PC-3 (cell line): ENCODE data around the gene GPC6. TPM values are rescaled to one million over a fixed set of nuclear protein-coding genes. Genes with fewer than 3 reads are reported as not detected.

Experiments
- ATAC-seq: fragments of 200-7000 bp; cut with Tn5 transposase; 2 replicates; pipeline ENCODE4 v1.9.1; 2020; ENCODE audit warnings: mild to moderate bottlenecking, moderate library complexity
- BruUV-seq: library from RNA; stranded (reverse); fragments of 400-500 nt; replicated peaks from 2 replicates; lab custom pipeline; 2021; lab: Mats Ljungman, UMichigan
- CTCF ChIA-PET: fragments of 300-600 bp; sonication (Branson Sonifier 250); formaldehyde crosslinking; loops from one replicate; lab custom pipeline; 2022; ENCODE audit warnings: antibody characterized with exemption; lab: Charles Lee
- POLR2A ChIA-PET: fragments of 300-600 bp; sonication (Branson Sonifier 250); formaldehyde crosslinking; loops from one replicate; lab custom pipeline; 2022; ENCODE audit warnings: antibody characterized with exemption; ENCODE audit not compliant: unreplicated experiment; lab: Charles Lee
- DNase-seq: peaks from one replicate; pipeline ENCODE4 v3.0.0-alpha.2; 2015
- H2AFZ ChIP-seq: fragments of 300-600 bp; sonication (generic); 2 replicates; pipeline ENCODE4 v1.6.0; 2016; ENCODE audit warnings: antibody characterized with exemption, low read length
- H3F3A ChIP-seq: fragments of 300-600 bp; sonication (generic); one replicate; pipeline ENCODE4 v1.6.0; 2017; ENCODE audit warnings: antibody characterized with exemption, low read length, control low read depth, mild to moderate bottlenecking; ENCODE audit not compliant: unreplicated experiment
- H3K27ac ChIP-seq: fragments of 300-600 bp; sonication (generic); 2 replicates; pipeline ENCODE4 v1.5.1; 2016; ENCODE audit warnings: mild to moderate bottlenecking, low read length
- H3K27me3 ChIP-seq: fragments of 300-600 bp; sonication (generic); 2 replicates; pipeline ENCODE4 v1.6.1; 2016; ENCODE audit warnings: low read length, mixed read lengths
- H3K36me3 ChIP-seq: fragments of 300-600 bp; sonication (generic); 2 replicates; pipeline ENCODE4 v1.6.1; 2016; ENCODE audit warnings: low read depth, mixed run types, low read length, mixed read lengths
- H3K4me1 ChIP-seq: fragments of 300-600 bp; sonication (generic); 2 replicates; pipeline ENCODE4 v1.5.1; 2016; ENCODE audit warnings: low read length; ENCODE audit not compliant: insufficient read depth
- H3K4me2 ChIP-seq: fragments of 300-600 bp; sonication (generic); 2 replicates; pipeline ENCODE4 v1.6.0; 2016; ENCODE audit warnings: low read length
- H3K4me3 ChIP-seq: fragments of 300-600 bp; sonication (generic); 2 replicates; pipeline ENCODE4 v1.5.1; 2016; ENCODE audit warnings: mild to moderate bottlenecking, low read length, mixed read lengths
- H3K79me2 ChIP-seq: fragments of 300-600 bp; sonication (generic); 2 replicates; pipeline ENCODE4 v1.6.1; 2017; ENCODE audit warnings: low read length, mixed read lengths
- H3K9ac ChIP-seq: fragments of 300-600 bp; sonication (generic); 2 replicates; pipeline ENCODE4 v1.6.0; 2016; ENCODE audit warnings: mild to moderate bottlenecking, low read length
- H3K9me2 ChIP-seq: fragments of 300-600 bp; sonication (generic); replicated peaks from 2 replicates; pipeline ENCODE4 v1.6.1; 2016; ENCODE audit warnings: mixed run types, low read length, mixed read lengths
- H3K9me3 ChIP-seq: fragments of 300-600 bp; sonication (generic); 2 replicates; pipeline ENCODE4 v1.6.1; 2016; ENCODE audit warnings: low read length, mixed read lengths
- H4K20me1 ChIP-seq: fragments of 300-600 bp; sonication (generic); 2 replicates; pipeline ENCODE4 v1.6.1; 2016; ENCODE audit warnings: low read length, mixed read lengths
- CTCF ChIP-seq: fragments of 300-600 bp; sonication (generic); conservative IDR thresholded peaks from 2 replicates; pipeline ENCODE4 v1.5.1; 2017; ENCODE audit warnings: antibody characterized with exemption, low read depth, mild to moderate bottlenecking, low read length
- EZH2 ChIP-seq: fragments of 300-600 bp; sonication (generic); IDR thresholded peaks from one replicate; pipeline ENCODE4 v1.6.1; 2017; ENCODE audit warnings: antibody characterized with exemption, mild to moderate bottlenecking, low read length; ENCODE audit not compliant: unreplicated experiment
- EZH2phosphoT487 ChIP-seq: fragments of 300-600 bp; sonication (generic); IDR thresholded peaks from 2 replicates; pipeline ENCODE4 v1.6.1; 2018; ENCODE audit warnings: mild to moderate bottlenecking, antibody characterized with exemption, low read length, borderline replicate concordance
- intact Hi-C: fragments of 100-400 bp; cut with micrococcal nuclease; formaldehyde crosslinking; loops from 2 replicates; pipeline ENCODE4 v1.9.0; 2023
- total RNA-seq: library from RNA; depleted of rRNA; stranded (reverse); fragments of >200 nt; gene quantifications from 2 replicates; pipeline ENCODE4 v1.2.3, GENCODE V29; 2014

GPC6 gene
- total RNA-seq, 1 experiment from 2014 or later, result 3.5 TPM

- BruUV-seq, result no TSS peak
- CTCF ChIA-PET, result no interaction called here
- Histone ChIP-seq H3K9me3 (no peaks in the 10 kb centered on the region), H3K4me1 (no peaks in the 10 kb centered on the region), H4K20me1 (no peaks in the 10 kb centered on the region), H3K4me3 (no peak overlapping the region), H3K9ac (no peak overlapping the region), H3K27me3 (no peaks in the 10 kb centered on the region), H3K36me3 (no peaks in the 10 kb centered on the region), H3K9me2 (no peaks in the 10 kb centered on the region), H3K79me2 (no peaks in the 10 kb centered on the region), H2AFZ (no peak overlapping the region), H3K27ac (no peak overlapping the region), H3K4me2 (no peak overlapping the region), H3F3A (no peaks in the 10 kb centered on the region)
- DNase-seq (no peak), ATAC-seq (no peak)
- POLR2A ChIA-PET, result interaction anchor here (0.6 kb wide), 1 partner anchor 90 kb away, joined by 3 read pairs; no protein-coding TSS in a partner anchor
- intact Hi-C loops, result no loop called here
- TF ChIP-seq EZH2 (no peak), CTCF (no peak), EZH2phosphoT487 (no peak)
Observed at GRCh38 chr13:93805736-93806135, 579.1 kb downstream of the GPC6 start.

GRCh38 chr13:93806861-93807260, 580.3 kb downstream of the GPC6 start:
- TF ChIP-seq EZH2phosphoT487, result no peak
- no peak for TF ChIP-seq CTCF
- no peak for TF ChIP-seq EZH2

GRCh38 chr13:93810264-93810663, 583.7 kb downstream of the GPC6 start:
- no peak overlapping the region for H2AFZ ChIP-seq
- H3K9me3 ChIP-seq, result no peaks in the 10 kb centered on the region
- ATAC-seq, result no peak
- no peaks in the 10 kb centered on the region for H3K36me3 ChIP-seq
- no peaks in the 10 kb centered on the region for H3K4me1 ChIP-seq
- POLR2A ChIA-PET, result no interaction called here
- CTCF ChIA-PET, result no interaction called here
- H3K79me2 ChIP-seq, result no peaks in the 10 kb centered on the region
- BruUV-seq, result no TSS peak
- no peak overlapping the region for H3K9ac ChIP-seq
- no peaks in the 10 kb centered on the region for H3K27me3 ChIP-seq
- no peak for DNase-seq
- H3K4me2 ChIP-seq, result no peak overlapping the region
- intact Hi-C loops, result no loop called here
- H3F3A ChIP-seq, result no peaks in the 10 kb centered on the region
- no peak for TF ChIP-seq EZH2phosphoT487
- no peak for TF ChIP-seq CTCF
- no peak for TF ChIP-seq EZH2
- no peak overlapping the region for H3K27ac ChIP-seq
- no peaks in the 10 kb centered on the region for H4K20me1 ChIP-seq
- no peaks in the 10 kb centered on the region for H3K9me2 ChIP-seq
- no peak overlapping the region for H3K4me3 ChIP-seq

More at GRCh38 chr13:93806861-93807260, 580.3 kb downstream of the GPC6 start:
- ChIA-PET CTCF (no interaction called here), POLR2A (no interaction called here)
- Histone ChIP-seq H3K4me2 (no peak overlapping the region), H4K20me1 (no peaks in the 10 kb centered on the region), H3K4me1 (no peaks in the 10 kb centered on the region), H3K9me2 (no peaks in the 10 kb centered on the region), H3K9ac (no peak overlapping the region), H3K36me3 (no peaks in the 10 kb centered on the region), H3K79me2 (no peaks in the 10 kb centered on the region), H3K27me3 (no peaks in the 10 kb centered on the region), H2AFZ (no peak overlapping the region), H3K27ac (no peak overlapping the region), H3K9me3 (no peaks in the 10 kb centered on the region), H3K4me3 (no peak overlapping the region), H3F3A (no peaks in the 10 kb centered on the region)
- ATAC-seq (no peak), DNase-seq (no peak)
- BruUV-seq, result no TSS peak
- intact Hi-C loops, result no loop called here
